ENCODE data around the gene ANO10. TPM values are rescaled to one million over a fixed set of nuclear protein-coding genes. Genes with fewer than 3 reads are reported as not detected.

Gene ANO10
- total and polyA plus RNA-seq, 11 donors: 8.3 to 29.8 (median 15.8) TPM

- Histone ChIP-seq H3K4me3 (no peak overlapping the region), H3K36me3 (no peaks in the 10 kb centered on the region), H3K4me1 (peaks cover 0 to 21% (median 10%) of the 10 kb centered on the region in 12 donors), H3K27me3 (no peaks in the 10 kb centered on the region), H3K9me3 (peaks cover 0 to 9% (median 0%) of the 10 kb centered on the region in 12 donors), H3K27ac (peak overlapping the region in 5 of 12 donors; percentile 24 to 53 (median 43))
- 49 to 70% (median 64%) methylated on average over 3 of the region's 3 CpGs for WGBS, 4 donors
- no peak for DNase-seq
- ATAC-seq: peak in 2 of 4 donors; percentile 45 to 51
- intact Hi-C loops (cut with DNase I): loop anchor here in 5 of 10 donors (2.0 to 10.0 kb wide), 3 partner anchors 215 to 217 kb away; no protein-coding TSS in a partner anchor
- TF ChIP-seq CTCF (IDR thresholded peaks at IDR 0.05) (no peak), POLR2A (IDR thresholded peaks at IDR 0.05) (no peak)
Measured at GRCh38 chr3:43379343-43379742, 242.5 kb downstream of the ANO10 start.

DNA sequence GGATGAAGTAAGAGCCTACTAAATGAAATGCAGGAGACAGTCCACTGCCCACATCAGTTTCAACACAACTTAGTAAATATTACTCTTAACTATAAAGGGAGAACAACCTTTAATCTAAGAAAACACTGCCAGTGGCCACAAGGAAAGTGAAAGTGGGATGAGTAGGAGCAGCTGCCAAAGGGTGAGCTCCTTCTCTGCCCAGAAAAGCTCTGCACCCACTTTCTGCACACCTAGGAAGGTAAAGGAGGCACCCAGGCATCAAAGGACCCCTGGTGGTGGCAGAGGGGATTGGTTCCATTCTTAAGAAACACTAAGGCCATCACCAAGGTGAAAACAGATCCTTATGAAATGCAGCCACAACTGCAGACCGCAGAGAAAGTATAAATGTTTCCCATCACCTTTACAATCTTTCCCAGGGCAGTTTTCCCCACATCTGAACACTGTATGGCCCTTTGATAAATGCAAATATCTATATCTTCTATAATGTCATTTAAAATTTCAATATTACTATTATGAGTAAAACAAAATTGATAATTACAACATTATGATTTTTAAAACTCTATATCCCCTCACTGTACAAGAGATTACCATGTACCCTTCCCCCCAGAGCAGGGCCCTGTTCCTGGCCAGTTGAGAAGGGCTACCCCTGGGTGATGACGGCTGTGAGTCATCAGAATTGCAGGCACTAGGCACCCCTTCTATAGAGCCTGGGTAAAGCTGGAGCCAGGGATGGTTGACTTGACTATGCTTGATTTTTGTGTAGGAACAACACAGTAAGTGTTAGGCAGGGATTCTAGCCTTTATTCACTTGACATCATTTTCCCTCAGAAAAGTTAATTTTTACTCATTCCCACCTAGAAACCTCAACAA, 243.5 kb downstream of the ANO10 start:
- H3K4me3 ChIP-seq: no peak overlapping the region
- peaks cover 0 to 22% (median 10%) of the 10 kb centered on the region in 12 donors for H3K4me1 ChIP-seq
- no peak for TF ChIP-seq POLR2A (IDR thresholded peaks at IDR 0.05)
- peak; percentile 37 to 67 (median 54) for TF ChIP-seq CTCF (IDR thresholded peaks at IDR 0.05)
- H3K9me3 ChIP-seq: no peaks in the 10 kb centered on the region
- intact Hi-C loops (cut with DNase I): loop anchor here in 5 of 10 donors (2.0 to 10.0 kb wide), 3 partner anchors 214 to 216 kb away; no protein-coding TSS in a partner anchor
- WGBS, 4 donors: 94 to 98% (median 96%) methylated on average over 2 of the region's 2 CpGs
- peak overlapping the region in 4 of 12 donors; percentile 1 to 53 (median 46) for H3K27ac ChIP-seq
- H3K27me3 ChIP-seq: no peaks in the 10 kb centered on the region
- no peak for DNase-seq
- no peaks in the 10 kb centered on the region for H3K36me3 ChIP-seq
- peak in 1 of 4 donors; percentile 42 for ATAC-seq

- no peaks in the 10 kb centered on the region for H3K9me3 ChIP-seq
- no peaks in the 10 kb centered on the region for H3K27me3 ChIP-seq
- H3K4me1 ChIP-seq: peaks cover 0 to 19% (median 4%) of the 10 kb centered on the region in 12 donors
- peak overlapping the region in 1 of 12 donors; percentile 4 for H3K27ac ChIP-seq
- H3K4me3 ChIP-seq: no peak overlapping the region
- no peak for TF ChIP-seq POLR2A (IDR thresholded peaks at IDR 0.05)
- TF ChIP-seq CTCF (IDR thresholded peaks at IDR 0.05): no peak
- 82 to 91% (median 86%) methylated on average over 3 of the region's 3 CpGs for WGBS, 4 donors
- no peaks in the 10 kb centered on the region for H3K36me3 ChIP-seq
- intact Hi-C loops (cut with DNase I): loop anchor here in 1 of 10 donors (10.0 kb wide), 1 partner anchor 209 kb away; no protein-coding TSS in a partner anchor
- ATAC-seq: no peak
- no peak for DNase-seq
Measured at GRCh38 chr3:43373560-43373928, 248.3 kb downstream of the ANO10 start.

Data from heart left ventricle (tissue), 16 donors.